Measurements from ENCODE around the gene GUCD1.

The GUCD1 gene

GRCh38 chr22:24579258-24579601, 24.3 kb upstream of the GUCD1 start:
- Histone ChIP-seq H3K27ac (no peak overlapping the region), H3K4me1 (no peaks in the 10 kb centered on the region)

DNA sequence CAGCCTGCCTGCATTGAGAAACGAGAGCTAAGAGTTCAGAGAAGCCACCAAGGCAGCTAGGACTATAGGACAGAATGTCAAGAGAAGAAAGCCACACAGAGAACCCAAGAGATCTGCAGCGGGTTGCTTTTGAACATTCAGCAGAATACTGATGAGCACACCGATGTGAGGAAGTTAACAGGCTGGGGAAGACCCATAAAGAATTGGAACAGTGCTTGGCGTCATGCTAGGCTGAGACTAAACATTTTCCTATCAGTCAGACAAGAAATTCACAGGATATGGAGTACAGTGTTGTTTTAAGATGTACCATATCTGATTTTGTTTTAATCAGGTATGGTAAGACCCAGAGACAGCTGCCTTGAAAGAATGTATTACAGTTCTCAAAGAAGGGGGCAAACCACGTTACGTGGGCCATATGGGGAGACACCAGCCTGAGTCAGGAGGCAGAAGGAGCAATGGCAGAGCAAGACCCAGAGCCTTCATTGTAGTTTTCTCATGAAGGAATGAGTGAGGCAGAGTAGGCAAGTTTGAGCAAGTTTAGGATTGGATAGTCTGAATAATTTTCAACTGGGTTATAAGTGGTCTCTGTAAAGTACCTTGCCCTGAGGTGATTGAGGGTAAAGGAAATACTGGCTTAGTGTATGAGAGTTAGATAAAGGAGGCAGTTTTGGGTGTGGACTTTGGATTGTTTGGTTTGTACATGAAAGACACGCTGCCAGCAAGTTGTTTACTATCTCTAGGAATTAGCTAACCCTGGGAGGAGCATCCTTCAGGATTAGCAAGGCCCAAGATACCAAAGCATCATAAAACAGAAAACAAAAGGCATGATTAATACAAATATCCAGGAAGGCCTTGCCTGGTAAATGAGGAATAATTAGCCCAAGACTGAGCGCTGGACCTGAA, 23.7 kb upstream of the GUCD1 start:
- Histone ChIP-seq H3K9me3 (ENCODE audit: control insufficient read depth, low read length) (no peaks in the 10 kb centered on the region), H3K79me2 (no peaks in the 10 kb centered on the region), H3K36me3 (ENCODE audit: control insufficient read depth, insufficient read depth, low read length) (no peaks in the 10 kb centered on the region), H3K9ac (no peak overlapping the region), H3K27ac (no peak overlapping the region), H2AFZ (no peak overlapping the region), H3K4me1 (no peaks in the 10 kb centered on the region), H3K4me2 (ENCODE audit: low read length) (no peak overlapping the region), H3K27me3 (ENCODE audit: control insufficient read depth, insufficient read depth, low read length) (no peaks in the 10 kb centered on the region), H3K4me3 (ENCODE audit: low read depth, low read length) (no peak overlapping the region)
- TF ChIP-seq CTCF (IDR thresholded peaks at IDR 0.05), result no peak

More at GRCh38 chr22:24579258-24579601, 24.3 kb upstream of the GUCD1 start:
- Histone ChIP-seq H3K27me3 (ENCODE audit: control insufficient read depth, insufficient read depth, low read length) (no peaks in the 10 kb centered on the region), H3K79me2 (no peaks in the 10 kb centered on the region), H3K36me3 (ENCODE audit: control insufficient read depth, insufficient read depth, low read length) (no peaks in the 10 kb centered on the region), H3K4me2 (ENCODE audit: low read length) (no peak overlapping the region), H3K9me3 (ENCODE audit: control insufficient read depth, low read length) (no peaks in the 10 kb centered on the region), H2AFZ (no peak overlapping the region), H3K9ac (no peak overlapping the region), H3K4me3 (ENCODE audit: low read depth, low read length) (no peak overlapping the region)
- TF ChIP-seq CTCF (IDR thresholded peaks at IDR 0.05), result no peak

DNA sequence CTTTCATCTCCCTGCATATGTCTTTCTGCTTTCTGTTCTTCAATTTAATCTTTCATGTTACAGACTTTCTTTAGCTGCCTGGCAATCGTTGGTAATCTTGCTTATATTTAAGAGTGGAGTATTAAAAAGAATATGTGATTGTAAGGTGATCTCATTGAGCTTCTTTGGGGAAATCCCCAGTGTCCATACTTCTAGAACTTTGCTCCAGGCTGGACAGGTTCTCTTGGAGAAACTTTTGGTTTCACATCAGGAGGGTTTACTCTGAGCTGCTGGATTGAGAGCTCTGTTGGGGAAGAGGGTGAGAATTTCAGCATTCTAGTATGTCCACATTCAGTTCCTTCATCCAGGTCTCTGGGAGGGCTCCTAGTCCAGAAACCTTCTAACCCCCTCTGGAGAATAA, 21.8 kb upstream of the GUCD1 start:
- Histone ChIP-seq H3K4me1 (no peaks in the 10 kb centered on the region), H3K4me2 (ENCODE audit: low read length) (no peak overlapping the region), H3K27ac (no peak overlapping the region), H3K9me3 (ENCODE audit: control insufficient read depth, low read length) (no peaks in the 10 kb centered on the region), H3K9ac (no peak overlapping the region), H2AFZ (no peak overlapping the region), H3K27me3 (ENCODE audit: control insufficient read depth, insufficient read depth, low read length) (no peaks in the 10 kb centered on the region), H3K36me3 (ENCODE audit: control insufficient read depth, insufficient read depth, low read length) (no peaks in the 10 kb centered on the region), H3K4me3 (ENCODE audit: low read depth, low read length) (no peak overlapping the region), H3K79me2 (no peaks in the 10 kb centered on the region)
- no peak for TF ChIP-seq CTCF (IDR thresholded peaks at IDR 0.05)

- no peaks in the 10 kb centered on the region for H3K4me1 ChIP-seq
- H3K27ac ChIP-seq, result no peak overlapping the region
- no peak overlapping the region for H3K9ac ChIP-seq
- H3K4me2 ChIP-seq (ENCODE audit: low read length), result no peak overlapping the region
- no peaks in the 10 kb centered on the region for H3K9me3 ChIP-seq (ENCODE audit: control insufficient read depth, low read length)
- no peaks in the 10 kb centered on the region for H3K27me3 ChIP-seq (ENCODE audit: control insufficient read depth, insufficient read depth, low read length)
- no peak overlapping the region for H2AFZ ChIP-seq
- no peak for TF ChIP-seq CTCF (IDR thresholded peaks at IDR 0.05)
- no peaks in the 10 kb centered on the region for H3K79me2 ChIP-seq
- H3K36me3 ChIP-seq (ENCODE audit: control insufficient read depth, insufficient read depth, low read length), result no peaks in the 10 kb centered on the region
- no peak overlapping the region for H3K4me3 ChIP-seq (ENCODE audit: low read depth, low read length)
These were observed 16.3 kb upstream of the GUCD1 start for GRCh38 chr22:24571266-24571665.

- Histone ChIP-seq H3K4me1 (no peaks in the 10 kb centered on the region), H3K27me3 (ENCODE audit: control insufficient read depth, insufficient read depth, low read length) (no peaks in the 10 kb centered on the region), H2AFZ (no peak overlapping the region), H3K9me3 (ENCODE audit: control insufficient read depth, low read length) (no peaks in the 10 kb centered on the region), H3K27ac (no peak overlapping the region), H3K4me2 (ENCODE audit: low read length) (no peak overlapping the region), H3K4me3 (ENCODE audit: low read depth, low read length) (no peak overlapping the region), H3K79me2 (peaks cover 3% of the 10 kb centered on the region), H3K36me3 (ENCODE audit: control insufficient read depth, insufficient read depth, low read length) (no peaks in the 10 kb centered on the region), H3K9ac (no peak overlapping the region)
- no peak for TF ChIP-seq CTCF (IDR thresholded peaks at IDR 0.05)
These were observed 12.7 kb upstream of the GUCD1 start for GRCh38 chr22:24567668-24568067.

All from parathyroid adenoma (tissue), 2 donors.